ENCODE results near the gene ZMYND8. TPM values are rescaled to one million over a fixed set of nuclear protein-coding genes. Genes with fewer than 3 reads are reported as not detected.

Gene ZMYND8
- total RNA-seq, 1 donor from 2014 or later, result 57.6 TPM

DNA sequence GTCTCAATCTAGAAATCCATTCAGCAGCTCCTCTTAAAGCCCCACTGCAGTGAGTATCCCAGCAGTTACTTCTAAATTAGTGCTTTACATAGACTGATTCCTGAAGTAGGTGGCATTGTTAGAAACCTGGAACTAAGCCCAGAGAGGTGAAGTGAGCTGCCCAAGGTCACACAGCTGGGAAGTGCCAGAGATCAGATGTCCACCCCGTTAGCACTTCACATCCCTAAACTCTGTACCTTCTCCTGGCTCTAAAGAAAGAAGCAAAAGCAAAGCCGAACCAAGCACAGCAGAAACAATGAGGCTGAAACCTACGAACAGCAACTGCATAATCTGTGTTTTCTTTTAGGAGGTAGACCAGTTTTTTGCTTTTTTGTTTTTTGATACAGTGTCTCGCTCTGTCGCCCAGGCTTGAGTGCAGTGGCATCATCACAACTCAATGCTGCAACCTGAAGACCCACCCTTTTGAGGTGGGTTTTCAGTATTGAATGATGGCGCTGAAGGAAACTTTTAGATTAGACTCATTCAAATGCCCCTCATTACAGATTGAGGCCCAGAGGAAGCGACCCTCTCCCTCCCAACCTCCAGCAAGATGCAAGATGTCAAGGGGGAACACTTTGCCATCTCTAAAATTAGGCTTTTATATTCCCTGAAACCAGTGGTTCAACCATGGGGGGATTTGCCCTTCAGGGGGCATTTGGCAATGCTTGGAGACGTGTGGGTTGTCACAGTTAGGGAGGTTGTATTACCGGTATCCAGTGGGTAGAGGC lies 3.2 kb upstream of the ZMYND8 start:
- intact Hi-C loops (cut with DNase I), result no loop called here
- Histone ChIP-seq H3K4me3 (peak overlapping the region; percentile 28), H3K4me1 (peaks cover 83% of the 10 kb centered on the region), H3K36me3 (no peaks in the 10 kb centered on the region), H3K27ac (peak overlapping the region; percentile 99), H3K27me3 (ENCODE audit: low read depth) (no peaks in the 10 kb centered on the region), H3K9me3 (no peaks in the 10 kb centered on the region)
- TF ChIP-seq, protein P1, sequence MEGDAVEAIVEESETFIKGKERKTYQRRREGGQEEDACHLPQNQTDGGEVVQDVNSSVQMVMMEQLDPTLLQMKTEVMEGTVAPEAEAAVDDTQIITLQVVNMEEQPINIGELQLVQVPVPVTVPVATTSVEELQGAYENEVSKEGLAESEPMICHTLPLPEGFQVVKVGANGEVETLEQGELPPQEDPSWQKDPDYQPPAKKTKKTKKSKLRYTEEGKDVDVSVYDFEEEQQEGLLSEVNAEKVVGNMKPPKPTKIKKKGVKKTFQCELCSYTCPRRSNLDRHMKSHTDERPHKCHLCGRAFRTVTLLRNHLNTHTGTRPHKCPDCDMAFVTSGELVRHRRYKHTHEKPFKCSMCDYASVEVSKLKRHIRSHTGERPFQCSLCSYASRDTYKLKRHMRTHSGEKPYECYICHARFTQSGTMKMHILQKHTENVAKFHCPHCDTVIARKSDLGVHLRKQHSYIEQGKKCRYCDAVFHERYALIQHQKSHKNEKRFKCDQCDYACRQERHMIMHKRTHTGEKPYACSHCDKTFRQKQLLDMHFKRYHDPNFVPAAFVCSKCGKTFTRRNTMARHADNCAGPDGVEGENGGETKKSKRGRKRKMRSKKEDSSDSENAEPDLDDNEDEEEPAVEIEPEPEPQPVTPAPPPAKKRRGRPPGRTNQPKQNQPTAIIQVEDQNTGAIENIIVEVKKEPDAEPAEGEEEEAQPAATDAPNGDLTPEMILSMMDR (IDR thresholded peaks at IDR 0.05), result no peak
- ATAC-seq (no peak), DNase-seq (no peak)

- H3K4me3 ChIP-seq, result peak overlapping the region; percentile 36
- H3K27me3 ChIP-seq (ENCODE audit: low read depth), result no peaks in the 10 kb centered on the region
- ATAC-seq, result peak; percentile 81
Observed at GRCh38 chr20:47358672-47359529, 2.4 kb upstream of the ZMYND8 start.

GRCh38 chr20:47358039-47358671 lies 1.7 kb upstream of the ZMYND8 start:
- H3K27me3 ChIP-seq (ENCODE audit: low read depth), result no peaks in the 10 kb centered on the region
- peak overlapping the region; percentile 99 for H3K27ac ChIP-seq
- H3K4me3 ChIP-seq, result peak overlapping the region; percentile 36
- ATAC-seq, result no peak
- intact Hi-C loops (cut with DNase I), result no loop called here
- no peaks in the 10 kb centered on the region for H3K36me3 ChIP-seq
- peaks cover 98% of the 10 kb centered on the region for H3K4me1 ChIP-seq
- H3K9me3 ChIP-seq, result no peaks in the 10 kb centered on the region
- TF ChIP-seq, protein P1 (IDR thresholded peaks at IDR 0.05), result no peak
- no peak for DNase-seq

More at GRCh38 chr20:47358672-47359529, 2.4 kb upstream of the ZMYND8 start:
- intact Hi-C loops (cut with DNase I), result no loop called here
- DNase-seq, result peak; percentile 84
- Histone ChIP-seq H3K27ac (peak overlapping the region; percentile 99), H3K36me3 (no peaks in the 10 kb centered on the region), H3K9me3 (no peaks in the 10 kb centered on the region), H3K4me1 (peaks cover 91% of the 10 kb centered on the region)
- TF ChIP-seq, protein P1 (IDR thresholded peaks at IDR 0.05), result no peak

GRCh38 chr20:47357296-47358038 lies 968 bp upstream of the ZMYND8 start:
- TF ChIP-seq, protein P1 (IDR thresholded peaks at IDR 0.05), result no peak
- ATAC-seq (peak; percentile 65 to 71), DNase-seq (peak; percentile 94)
- Histone ChIP-seq H3K27me3 (ENCODE audit: low read depth) (no peaks in the 10 kb centered on the region), H3K27ac (peak overlapping the region; percentile 99), H3K9me3 (no peaks in the 10 kb centered on the region), H3K36me3 (no peaks in the 10 kb centered on the region), H3K4me3 (peak overlapping the region; percentile 36), H3K4me1 (peaks cover 100% of the 10 kb centered on the region)
- intact Hi-C loops (cut with DNase I), result no loop called here

DNA sequence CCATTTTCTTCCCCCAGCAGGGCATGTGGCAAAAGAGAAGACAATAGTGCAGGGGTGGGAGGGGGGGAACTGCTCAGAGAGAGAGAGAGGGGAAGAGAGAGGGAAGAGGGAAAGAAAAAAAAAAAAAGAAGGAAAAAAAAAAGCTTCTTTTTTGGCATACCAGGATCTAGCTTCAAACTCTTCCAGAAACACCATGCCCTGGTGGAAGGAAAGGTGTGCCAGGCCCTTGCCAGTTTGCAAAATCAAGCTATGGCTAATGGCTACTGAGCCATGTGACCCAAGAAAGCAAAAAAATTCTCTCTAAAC lies 326 bp downstream of the ZMYND8 start:
- intact Hi-C loops (cut with DNase I), result no loop called here
- Histone ChIP-seq H3K36me3 (no peaks in the 10 kb centered on the region), H3K4me1 (peaks cover 100% of the 10 kb centered on the region), H3K4me3 (peak overlapping the region; percentile 43), H3K9me3 (no peaks in the 10 kb centered on the region), H3K27me3 (ENCODE audit: low read depth) (no peaks in the 10 kb centered on the region), H3K27ac (peak overlapping the region; percentile 99)
- TF ChIP-seq, protein P1 (IDR thresholded peaks at IDR 0.05), result no peak
- ATAC-seq (no peak), DNase-seq (no peak)
